Activated CD8-positive, alpha-beta T cell treated with anti-CD3 and anti-CD28 coated beads for 36 hours (primary cell): ENCODE measurements around the gene MYO18A. TPM values are rescaled to one million over a fixed set of nuclear protein-coding genes. Genes with fewer than 3 reads are reported as not detected.

Experiments used
- ATAC-seq: fragments of 200-7000 bp; cut with Tn5 transposase; one replicate; pipeline ENCODE4 v1.10.0; 2021; ENCODE audit warnings: mild to moderate bottlenecking, moderate library complexity
- CTCF ChIA-PET: fragments of 350-600 bp; sonication (Branson Sonifier 250); formaldehyde crosslinking; loops from one replicate; lab custom pipeline; 2021; ENCODE audit warnings: antibody characterized with exemption; lab: Charles Lee
- POLR2A ChIA-PET: fragments of 350-600 bp; sonication (Branson Sonifier 250); formaldehyde crosslinking; loops from one replicate; lab custom pipeline; 2021; ENCODE audit warnings: antibody characterized with exemption; lab: Charles Lee
- DNase-seq: peaks from one replicate; pipeline ENCODE4 v3.0.0-alpha.2; 2020
- H3K27ac Mint-ChIP-seq: one replicate; pipeline ENCODE4 v1.8.0; 2021; ENCODE audit warnings: mild to moderate bottlenecking, mixed read lengths
- H3K27me3 Mint-ChIP-seq: one replicate; pipeline ENCODE4 v1.8.0; 2021; ENCODE audit warnings: mixed read lengths
- H3K36me3 Mint-ChIP-seq: one replicate; pipeline ENCODE4 v1.8.0; 2021; ENCODE audit warnings: low read depth, mixed read lengths
- H3K4me1 Mint-ChIP-seq: one replicate; pipeline ENCODE4 v1.8.0; 2021; ENCODE audit warnings: low read depth, mixed read lengths
- H3K4me3 Mint-ChIP-seq: one replicate; pipeline ENCODE4 v1.8.0; 2021; ENCODE audit warnings: mild to moderate bottlenecking, moderate library complexity, mixed read lengths
- H3K9me3 Mint-ChIP-seq: one replicate; pipeline ENCODE4 v1.8.0; 2021; ENCODE audit warnings: mixed read lengths
- CTCF ChIP-seq: fragments of 200-600 bp; IDR thresholded peaks from one replicate; pipeline ENCODE4 v1.8.0; 2022; ENCODE audit warnings: antibody characterized with exemption, mild to moderate bottlenecking
- intact Hi-C: fragments of 100-400 bp; cut with micrococcal nuclease; formaldehyde crosslinking; loops from one replicate; pipeline ENCODE4 v1.10.0; 2022
- total RNA-seq, 2 experiments: library from RNA; stranded (reverse); gene quantifications; one replicate each; pipeline ENCODE4 v1.2.3, GENCODE V29; 2021

The MYO18A gene
- total RNA-seq, 2 experiments from 2014 or later, result 27.5 to 29.4 TPM

GRCh38 chr17:29212681-29213121 is 32.5 kb upstream of the MYO18A start:
- H3K36me3 Mint-ChIP-seq, result no peaks in the 10 kb centered on the region
- no peaks in the 10 kb centered on the region for H3K9me3 Mint-ChIP-seq
- ChIA-PET POLR2A (no interaction called here), CTCF (interaction anchor here (0.9 to 3.3 kb wide), 3 partner anchors 33 to 96 kb away, joined by 3 to 12 read pairs (median 6); partner anchors contain the start of gene MYO18A)
- TF ChIP-seq CTCF, result no peak
- no peaks in the 10 kb centered on the region for H3K27me3 Mint-ChIP-seq
- no peak overlapping the region for H3K27ac Mint-ChIP-seq
- H3K4me3 Mint-ChIP-seq, result no peak overlapping the region
- no peaks in the 10 kb centered on the region for H3K4me1 Mint-ChIP-seq
- ATAC-seq, result no peak
- DNase-seq, result no peak
- intact Hi-C loops, result no loop called here

GRCh38 chr17:29212094-29212631 is 32.0 kb upstream of the MYO18A start:
- intact Hi-C loops, result no loop called here
- Mint-ChIP-seq H3K27me3 (no peaks in the 10 kb centered on the region), H3K4me3 (no peak overlapping the region), H3K9me3 (no peaks in the 10 kb centered on the region), H3K27ac (no peak overlapping the region), H3K4me1 (no peaks in the 10 kb centered on the region), H3K36me3 (no peaks in the 10 kb centered on the region)
- no peak for ATAC-seq
- POLR2A ChIA-PET, result no interaction called here
- DNase-seq, result no peak
- no peak for TF ChIP-seq CTCF
- CTCF ChIA-PET, result interaction anchor here (0.9 to 3.3 kb wide), 6 partner anchors 8 to 95 kb away, joined by 3 to 12 read pairs (median 3); no protein-coding TSS in a partner anchor

GRCh38 chr17:29210879-29211278 is 30.7 kb upstream of the MYO18A start:
- CTCF ChIA-PET, result interaction anchor here (1.1 to 6.1 kb wide), 4 partner anchors 9 to 62 kb away, joined by 3 to 57 read pairs (median 8); partner anchors contain the start of gene MYO18A
- intact Hi-C loops, result no loop called here
- TF ChIP-seq CTCF, result no peak
- no peaks in the 10 kb centered on the region for H3K4me1 Mint-ChIP-seq
- no peak overlapping the region for H3K4me3 Mint-ChIP-seq
- no peak for ATAC-seq
- no peaks in the 10 kb centered on the region for H3K9me3 Mint-ChIP-seq
- no peak overlapping the region for H3K27ac Mint-ChIP-seq
- no peaks in the 10 kb centered on the region for H3K27me3 Mint-ChIP-seq
- no peak for DNase-seq
- POLR2A ChIA-PET, result no interaction called here
- no peaks in the 10 kb centered on the region for H3K36me3 Mint-ChIP-seq

- H3K4me1 Mint-ChIP-seq, result no peaks in the 10 kb centered on the region
- no peak for TF ChIP-seq CTCF
- peaks cover 7% of the 10 kb centered on the region for H3K27me3 Mint-ChIP-seq
- POLR2A ChIA-PET, result interaction anchor here (1.9 kb wide), 1 partner anchor 10 kb away, joined by 5 read pairs; no protein-coding TSS in a partner anchor
- H3K9me3 Mint-ChIP-seq, result no peaks in the 10 kb centered on the region
- DNase-seq (no peak), ATAC-seq (no peak)
- no peaks in the 10 kb centered on the region for H3K36me3 Mint-ChIP-seq
- intact Hi-C loops, result no loop called here
- CTCF ChIA-PET, result interaction anchor here (0.7 to 6.1 kb wide), 3 partner anchors 10 to 84 kb away, joined by 3 to 57 read pairs (median 5); no protein-coding TSS in a partner anchor
- no peak overlapping the region for H3K4me3 Mint-ChIP-seq
- H3K27ac Mint-ChIP-seq, result no peak overlapping the region
Measured at GRCh38 chr17:29209073-29209472, 28.9 kb upstream of the MYO18A start.

GRCh38 chr17:29207975-29208374 is 27.8 kb upstream of the MYO18A start:
- Mint-ChIP-seq H3K36me3 (no peaks in the 10 kb centered on the region), H3K4me1 (no peaks in the 10 kb centered on the region), H3K4me3 (no peak overlapping the region), H3K27me3 (peaks cover 7% of the 10 kb centered on the region), H3K9me3 (no peaks in the 10 kb centered on the region), H3K27ac (no peak overlapping the region)
- intact Hi-C loops, result no loop called here
- no peak for ATAC-seq
- ChIA-PET CTCF (interaction anchor here (0.9 to 6.1 kb wide), 5 partner anchors 12 to 92 kb away, joined by 3 to 57 read pairs (median 3); partner anchors contain the start of gene MYO18A), POLR2A (no interaction called here)
- no peak for TF ChIP-seq CTCF
- no peak for DNase-seq
